ENCODE results near the gene NOP56. TPM values are rescaled to one million over a fixed set of nuclear protein-coding genes. Genes with fewer than 3 reads are reported as not detected.

Gene NOP56
- total and polyA plus RNA-seq, 2 donors = 75.1 to 79.9 TPM

GRCh38 chr20:2619961-2620595 lies 32.4 kb upstream of the NOP56 start:
- DNase-seq (ENCODE audit: extremely low spot score) = no peak
- H3K4me3 ChIP-seq (ENCODE audit: low read depth, low read length) = no peak overlapping the region
- H3K27ac ChIP-seq (ENCODE audit: low read depth) = no peak overlapping the region
- no peaks in the 10 kb centered on the region for H3K4me1 ChIP-seq (ENCODE audit: insufficient read depth)
- 88% methylated on average over 3 of the region's 3 CpGs for WGBS
- H3K36me3 ChIP-seq (ENCODE audit: insufficient read depth) = no peaks in the 10 kb centered on the region

GRCh38 chr20:2624190-2624589 lies 28.2 kb upstream of the NOP56 start:
- Histone ChIP-seq H3K4me3 (ENCODE audit: low read depth, low read length) (no peak overlapping the region), H3K4me1 (ENCODE audit: insufficient read depth) (no peaks in the 10 kb centered on the region), H3K36me3 (ENCODE audit: insufficient read depth) (no peaks in the 10 kb centered on the region), H3K27ac (ENCODE audit: low read depth) (no peak overlapping the region)
- no peak for DNase-seq (ENCODE audit: extremely low spot score)
- 67% methylated on average over 4 of the region's 4 CpGs for WGBS

- Histone ChIP-seq H3K4me3 (ENCODE audit: low read depth, low read length) (no peak overlapping the region), H3K36me3 (ENCODE audit: insufficient read depth) (no peaks in the 10 kb centered on the region), H3K27ac (ENCODE audit: low read depth) (no peak overlapping the region), H3K4me1 (ENCODE audit: insufficient read depth) (no peaks in the 10 kb centered on the region)
- 31% methylated on average over 2 of the region's 2 CpGs for WGBS
- no peak for DNase-seq (ENCODE audit: extremely low spot score)
Measured at GRCh38 chr20:2625062-2625461, 27.4 kb upstream of the NOP56 start.

GRCh38 chr20:2626853-2627541 lies 25.4 kb upstream of the NOP56 start:
- WGBS = 67% methylated on average over 9 of the region's 9 CpGs
- no peak for DNase-seq (ENCODE audit: extremely low spot score)
- no peaks in the 10 kb centered on the region for H3K36me3 ChIP-seq (ENCODE audit: insufficient read depth)
- H3K27ac ChIP-seq (ENCODE audit: low read depth) = no peak overlapping the region
- no peak overlapping the region for H3K4me3 ChIP-seq (ENCODE audit: low read depth, low read length)
- H3K4me1 ChIP-seq (ENCODE audit: insufficient read depth) = no peaks in the 10 kb centered on the region

GRCh38 chr20:2631228-2631627 lies 21.2 kb upstream of the NOP56 start:
- no peak for DNase-seq (ENCODE audit: extremely low spot score)
- Histone ChIP-seq H3K4me3 (ENCODE audit: low read depth, low read length) (no peak overlapping the region), H3K27ac (ENCODE audit: low read depth) (no peak overlapping the region), H3K4me1 (ENCODE audit: insufficient read depth) (no peaks in the 10 kb centered on the region), H3K36me3 (ENCODE audit: insufficient read depth) (no peaks in the 10 kb centered on the region)
- 14% methylated on average over 1 of the region's 1 CpG for WGBS

GRCh38 chr20:2633381-2633780 lies 19.1 kb upstream of the NOP56 start:
- Histone ChIP-seq H3K4me1 (ENCODE audit: insufficient read depth) (no peaks in the 10 kb centered on the region), H3K4me3 (ENCODE audit: low read depth, low read length) (no peak overlapping the region), H3K27ac (ENCODE audit: low read depth) (no peak overlapping the region), H3K36me3 (ENCODE audit: insufficient read depth) (no peaks in the 10 kb centered on the region)
- no peak for DNase-seq (ENCODE audit: extremely low spot score)
- 16% methylated on average over 1 of the region's 1 CpG for WGBS

- no peak for DNase-seq (ENCODE audit: extremely low spot score)
- WGBS = 83% methylated on average over 6 of the region's 6 CpGs
- H3K36me3 ChIP-seq (ENCODE audit: insufficient read depth) = no peaks in the 10 kb centered on the region
- H3K27ac ChIP-seq (ENCODE audit: low read depth) = no peak overlapping the region
- H3K4me3 ChIP-seq (ENCODE audit: low read depth, low read length) = no peak overlapping the region
- H3K4me1 ChIP-seq (ENCODE audit: insufficient read depth) = no peaks in the 10 kb centered on the region
Measured at GRCh38 chr20:2637246-2637645, 15.2 kb upstream of the NOP56 start.

GRCh38 chr20:2640260-2640659 lies 12.2 kb upstream of the NOP56 start:
- WGBS = 70% methylated on average over 1 of the region's 1 CpG
- Histone ChIP-seq H3K4me1 (ENCODE audit: insufficient read depth) (no peaks in the 10 kb centered on the region), H3K4me3 (ENCODE audit: low read depth, low read length) (no peak overlapping the region), H3K27ac (ENCODE audit: low read depth) (no peak overlapping the region), H3K36me3 (ENCODE audit: insufficient read depth) (no peaks in the 10 kb centered on the region)
- no peak for DNase-seq (ENCODE audit: extremely low spot score)

GRCh38 chr20:2640899-2641298 lies 11.5 kb upstream of the NOP56 start:
- Histone ChIP-seq H3K36me3 (ENCODE audit: insufficient read depth) (no peaks in the 10 kb centered on the region), H3K4me1 (ENCODE audit: insufficient read depth) (no peaks in the 10 kb centered on the region), H3K4me3 (ENCODE audit: low read depth, low read length) (no peak overlapping the region), H3K27ac (ENCODE audit: low read depth) (no peak overlapping the region)
- 81% methylated on average over 9 of the region's 9 CpGs for WGBS
- DNase-seq (ENCODE audit: extremely low spot score) = no peak

- Histone ChIP-seq H3K4me1 (ENCODE audit: insufficient read depth) (no peaks in the 10 kb centered on the region), H3K36me3 (ENCODE audit: insufficient read depth) (no peaks in the 10 kb centered on the region), H3K4me3 (ENCODE audit: low read depth, low read length) (no peak overlapping the region), H3K27ac (ENCODE audit: low read depth) (no peak overlapping the region)
- WGBS = 90% methylated on average over 1 of the region's 1 CpG
- DNase-seq (ENCODE audit: extremely low spot score) = no peak
Measured at GRCh38 chr20:2643708-2644107, 8.7 kb upstream of the NOP56 start.

GRCh38 chr20:2652724-2653555 lies 508 bp downstream of the NOP56 start:
- no peaks in the 10 kb centered on the region for H3K4me1 ChIP-seq (ENCODE audit: insufficient read depth)
- no peak overlapping the region for H3K27ac ChIP-seq (ENCODE audit: low read depth)
- H3K36me3 ChIP-seq (ENCODE audit: insufficient read depth) = peaks cover 10% of the 10 kb centered on the region
- WGBS = under 1% methylated on average over 56 of the region's 56 CpGs
- no peak for DNase-seq (ENCODE audit: extremely low spot score)
- peak overlapping the region; percentile 75 for H3K4me3 ChIP-seq (ENCODE audit: low read depth, low read length)

- peak overlapping the region; percentile 75 for H3K4me3 ChIP-seq (ENCODE audit: low read depth, low read length)
- 33% methylated on average over 24 of the region's 24 CpGs for WGBS
- no peak overlapping the region for H3K27ac ChIP-seq (ENCODE audit: low read depth)
- H3K4me1 ChIP-seq (ENCODE audit: insufficient read depth) = no peaks in the 10 kb centered on the region
- H3K36me3 ChIP-seq (ENCODE audit: insufficient read depth) = peaks cover 10% of the 10 kb centered on the region
- DNase-seq (ENCODE audit: extremely low spot score) = no peak
Measured at GRCh38 chr20:2653556-2654383, 1.3 kb downstream of the NOP56 start.

- no peak overlapping the region for H3K4me3 ChIP-seq (ENCODE audit: low read depth, low read length)
- no peaks in the 10 kb centered on the region for H3K4me1 ChIP-seq (ENCODE audit: insufficient read depth)
- WGBS = 85% methylated on average over 9 of the region's 9 CpGs
- no peak overlapping the region for H3K27ac ChIP-seq (ENCODE audit: low read depth)
- DNase-seq (ENCODE audit: extremely low spot score) = no peak
- peaks cover 10% of the 10 kb centered on the region for H3K36me3 ChIP-seq (ENCODE audit: insufficient read depth)
Measured at GRCh38 chr20:2654384-2654822, 2.0 kb downstream of the NOP56 start.
